T follicular helper cell (primary cell): ENCODE data around the gene NSDHL.
"Not testable (repeated sequence)": the region's sequence is repeated elsewhere in the genome, so short reads cannot be mapped to it uniquely, and the experiment has no call there.

ENCODE experiments used
- DNase-seq: peaks from one replicate; pipeline ENCODE4 v3.0.0-alpha.2; 2020; ENCODE audit warnings: low read depth

Gene NSDHL

GRCh38 chrX:152893980-152894610, 63.2 kb downstream of the NSDHL start:
- DNase-seq: no peak

- DNase-seq: no peak
Observed at GRCh38 chrX:152895121-152895520, 64.3 kb downstream of the NSDHL start.

GRCh38 chrX:152895724-152896420, 65.0 kb downstream of the NSDHL start:
- DNase-seq: no peak

- no peak for DNase-seq
Observed at GRCh38 chrX:152896450-152896849, 65.6 kb downstream of the NSDHL start.

GRCh38 chrX:152897222-152898131, 66.6 kb downstream of the NSDHL start, which contains the start of gene ZNF185:
TSS of gene ZNF185 (plus strand) at chrX:152898067. CDS start at chrX:152914490, 16,423 bp downstream.
- no peak for DNase-seq

- DNase-seq: no peak
Observed at GRCh38 chrX:152898442-152898841, 67.6 kb downstream of the NSDHL start.

- no peak for DNase-seq
Observed at GRCh38 chrX:152899111-152899873, 68.4 kb downstream of the NSDHL start.

- no peak for DNase-seq
Observed at GRCh38 chrX:152899874-152900719, 69.2 kb downstream of the NSDHL start.

GRCh38 chrX:152900937-152901445, 70.1 kb downstream of the NSDHL start:
- no peak for DNase-seq

- DNase-seq: no peak
Observed at GRCh38 chrX:152901816-152902501, 71.1 kb downstream of the NSDHL start.

- no peak for DNase-seq
Observed at GRCh38 chrX:152902502-152902820, 71.6 kb downstream of the NSDHL start.

GRCh38 chrX:152903589-152903988, 72.7 kb downstream of the NSDHL start:
- DNase-seq: no peak

GRCh38 chrX:152904151-152905080, 73.6 kb downstream of the NSDHL start:
- peak; percentile 25 for DNase-seq

- DNase-seq: no peak
Observed at GRCh38 chrX:152905081-152905420, 74.2 kb downstream of the NSDHL start.

GRCh38 chrX:152907084-152907651, 76.3 kb downstream of the NSDHL start:
- no peak for DNase-seq

GRCh38 chrX:152908486-152908885, 77.6 kb downstream of the NSDHL start:
- DNase-seq: no peak

GRCh38 chrX:152910018-152910417, 79.2 kb downstream of the NSDHL start:
- not testable (repeated sequence) for DNase-seq

- DNase-seq: no peak
Observed at GRCh38 chrX:152912106-152912505, 81.2 kb downstream of the NSDHL start.

GRCh38 chrX:152912641-152913040, 81.8 kb downstream of the NSDHL start:
- DNase-seq: no peak
